Measurements from ENCODE around the gene ELF1. TPM values are rescaled to one million over a fixed set of nuclear protein-coding genes. Genes with fewer than 3 reads are reported as not detected.

Gene ELF1
- total and polyA plus RNA-seq, 2 donors (not counting 1 experiment from before 2014, with no cell fraction given), result 38.5 to 41.0 TPM

DNA sequence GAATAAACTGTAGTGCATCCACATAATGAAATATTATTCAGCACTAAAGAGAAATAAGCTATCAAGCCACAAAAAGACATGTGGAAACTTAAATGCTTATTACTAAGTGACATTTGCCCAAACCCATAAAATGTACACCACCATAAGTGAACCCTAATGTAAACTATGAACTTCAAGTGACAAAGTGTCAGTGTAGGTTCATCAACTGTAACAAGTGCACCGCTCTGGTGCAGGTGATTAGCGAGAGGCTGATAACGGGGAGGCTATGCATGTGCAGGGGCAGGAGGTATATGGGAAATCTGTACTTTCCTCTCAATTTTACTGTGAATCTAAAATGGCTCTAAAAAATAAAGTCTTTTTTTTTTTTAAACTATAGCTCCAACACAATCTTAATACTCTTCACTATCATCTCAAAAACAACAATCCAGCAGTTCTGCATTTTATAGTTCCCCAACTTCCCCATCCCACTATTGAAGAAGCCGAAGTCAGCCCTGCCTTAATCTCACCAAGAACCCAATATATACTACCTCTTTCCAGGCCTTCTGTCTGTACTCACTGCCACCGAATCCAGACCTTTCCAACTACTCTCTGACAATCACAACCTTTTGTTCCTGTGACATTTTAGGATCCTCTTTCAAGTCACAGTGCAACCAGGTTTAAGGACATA is 22.6 kb downstream of the ELF1 start:
- Histone ChIP-seq H3K79me2 (ENCODE audit: control insufficient read depth, insufficient read depth, low read length) (peaks cover 2% of the 10 kb centered on the region), H3K4me1 (ENCODE audit: control insufficient read depth, extremely low read depth, insufficient read depth, low read length) (no peaks in the 10 kb centered on the region), H3K27ac (ENCODE audit: insufficient read depth, low read length) (no peak overlapping the region), H3K27me3 (ENCODE audit: control insufficient read depth, insufficient read depth, low read length) (no peaks in the 10 kb centered on the region), H3K9ac (ENCODE audit: insufficient read depth, low read length) (no peak overlapping the region), H4K20me1 (ENCODE audit: control insufficient read depth, extremely low read depth, insufficient read depth, low read length) (peaks cover 1% of the 10 kb centered on the region), H3K9me3 (ENCODE audit: control insufficient read depth, insufficient read depth, low read depth, low read length) (no peaks in the 10 kb centered on the region), H3K36me3 (ENCODE audit: control insufficient read depth, insufficient read depth, low read length) (no peaks in the 10 kb centered on the region), H3K4me2 (ENCODE audit: extremely low read depth, insufficient read depth, low read length) (no peak overlapping the region), H3K4me3 (replicated peaks in 1 of 4; ENCODE audit: control extremely low read depth in 1 of 4, insufficient read depth in 1 of 4, low read depth in 3 of 4, low read length in 4 of 4) (no peak overlapping the region), H2AFZ (ENCODE audit: low read length) (no peak overlapping the region)
- TF ChIP-seq CTCF (conservative IDR thresholded peaks at IDR 0.05 in 1 of 2, IDR thresholded peaks at IDR 0.05 in 1 of 2; ENCODE audit: low read depth in 1 of 2, low read length in 2 of 2) (no peak), EZH2 (IDR thresholded peaks at IDR 0.05; ENCODE audit: low read length, missing control alignments) (no peak)
- no peak for DNase-seq (ENCODE audit: low read depth in 2 of 2)

- Histone ChIP-seq H3K27me3 (ENCODE audit: control insufficient read depth, insufficient read depth, low read length) (no peaks in the 10 kb centered on the region), H2AFZ (ENCODE audit: low read length) (no peak overlapping the region), H3K79me2 (ENCODE audit: control insufficient read depth, insufficient read depth, low read length) (no peaks in the 10 kb centered on the region), H3K9ac (ENCODE audit: insufficient read depth, low read length) (no peak overlapping the region), H4K20me1 (ENCODE audit: control insufficient read depth, extremely low read depth, insufficient read depth, low read length) (no peaks in the 10 kb centered on the region), H3K4me2 (ENCODE audit: extremely low read depth, insufficient read depth, low read length) (no peak overlapping the region), H3K36me3 (ENCODE audit: control insufficient read depth, insufficient read depth, low read length) (no peaks in the 10 kb centered on the region), H3K9me3 (ENCODE audit: control insufficient read depth, insufficient read depth, low read depth, low read length) (no peaks in the 10 kb centered on the region), H3K27ac (ENCODE audit: insufficient read depth, low read length) (no peak overlapping the region), H3K4me1 (ENCODE audit: control insufficient read depth, extremely low read depth, insufficient read depth, low read length) (no peaks in the 10 kb centered on the region), H3K4me3 (replicated peaks in 1 of 4; ENCODE audit: control extremely low read depth in 1 of 4, insufficient read depth in 1 of 4, low read depth in 3 of 4, low read length in 4 of 4) (no peak overlapping the region)
- no peak for DNase-seq (ENCODE audit: low read depth in 2 of 2)
- TF ChIP-seq EZH2 (IDR thresholded peaks at IDR 0.05; ENCODE audit: low read length, missing control alignments) (no peak), CTCF (conservative IDR thresholded peaks at IDR 0.05 in 1 of 2, IDR thresholded peaks at IDR 0.05 in 1 of 2; ENCODE audit: low read depth in 1 of 2, low read length in 2 of 2) (no peak)
Observed at GRCh38 chr13:40995997-40996396, 23.1 kb downstream of the ELF1 start.

- no peak overlapping the region for H3K4me2 ChIP-seq (ENCODE audit: extremely low read depth, insufficient read depth, low read length)
Observed at GRCh38 chr13:40994581-40995230, 24.4 kb downstream of the ELF1 start.

More at GRCh38 chr13:40994581-40995230, 24.4 kb downstream of the ELF1 start:
- H3K27me3 ChIP-seq (ENCODE audit: control insufficient read depth, insufficient read depth, low read length), result no peaks in the 10 kb centered on the region
- H3K9ac ChIP-seq (ENCODE audit: insufficient read depth, low read length), result no peak overlapping the region
- no peak overlapping the region for H2AFZ ChIP-seq (ENCODE audit: low read length)
- no peaks in the 10 kb centered on the region for H3K4me1 ChIP-seq (ENCODE audit: control insufficient read depth, extremely low read depth, insufficient read depth, low read length)
- H3K79me2 ChIP-seq (ENCODE audit: control insufficient read depth, insufficient read depth, low read length), result no peaks in the 10 kb centered on the region
- H4K20me1 ChIP-seq (ENCODE audit: control insufficient read depth, extremely low read depth, insufficient read depth, low read length), result no peaks in the 10 kb centered on the region
- no peak overlapping the region for H3K4me3 ChIP-seq (replicated peaks in 1 of 4; ENCODE audit: control extremely low read depth in 1 of 4, insufficient read depth in 1 of 4, low read depth in 3 of 4, low read length in 4 of 4)
- no peak for DNase-seq (ENCODE audit: low read depth in 2 of 2)
- H3K27ac ChIP-seq (ENCODE audit: insufficient read depth, low read length), result no peak overlapping the region
- no peaks in the 10 kb centered on the region for H3K36me3 ChIP-seq (ENCODE audit: control insufficient read depth, insufficient read depth, low read length)
- H3K9me3 ChIP-seq (ENCODE audit: control insufficient read depth, insufficient read depth, low read depth, low read length), result no peaks in the 10 kb centered on the region
- TF ChIP-seq EZH2 (IDR thresholded peaks at IDR 0.05; ENCODE audit: low read length, missing control alignments) (no peak), CTCF (conservative IDR thresholded peaks at IDR 0.05 in 1 of 2, IDR thresholded peaks at IDR 0.05 in 1 of 2; ENCODE audit: low read depth in 1 of 2, low read length in 2 of 2) (no peak)

Data from fibroblast of lung (primary cell).